WTC11 (cell line): ENCODE data around the gene DCAF5.

ENCODE experiments used
- ATF1 ChIP-seq: sonication (generic); formaldehyde crosslinking; IDR thresholded peaks from 2 replicates; pipeline ENCODE4 v1.8.1; 2023; ENCODE audit warnings: mild to moderate bottlenecking, moderate library complexity, missing genetic modification reagents
- ATF2 ChIP-seq: sonication (generic); formaldehyde crosslinking; IDR thresholded peaks from 2 replicates; pipeline ENCODE4 v1.8.1; 2022; ENCODE audit warnings: low read depth, missing genetic modification reagents, borderline replicate concordance
- CREB1 ChIP-seq: sonication (generic); formaldehyde crosslinking; IDR thresholded peaks from 2 replicates; pipeline ENCODE4 v1.8.0; 2023; ENCODE audit warnings: mild to moderate bottlenecking, missing genetic modification reagents
- ELF4 ChIP-seq: sonication (generic); formaldehyde crosslinking; IDR thresholded peaks from 2 replicates; pipeline ENCODE4 v1.8.1; 2022; ENCODE audit warnings: low read depth, mild to moderate bottlenecking, moderate library complexity, missing genetic modification reagents
- ESRRA ChIP-seq: sonication (generic); formaldehyde crosslinking; IDR thresholded peaks from 2 replicates; pipeline ENCODE4 v1.8.1; 2022; ENCODE audit warnings: mild to moderate bottlenecking, missing genetic modification reagents, borderline replicate concordance
- KAT7 ChIP-seq: sonication (generic); formaldehyde crosslinking; IDR thresholded peaks from 2 replicates; pipeline ENCODE4 v1.8.1; 2023; ENCODE audit warnings: missing genetic modification reagents, mild to moderate bottlenecking, borderline replicate concordance
- MAX ChIP-seq: sonication (generic); formaldehyde crosslinking; IDR thresholded peaks from 2 replicates; pipeline ENCODE4 v1.8.0; 2022; ENCODE audit warnings: mild to moderate bottlenecking, missing genetic modification reagents
- NFYB ChIP-seq: sonication (generic); formaldehyde crosslinking; conservative IDR thresholded peaks from 2 replicates; pipeline ENCODE4 v1.8.0; 2022; ENCODE audit warnings: low read depth, missing genetic modification reagents
- NR1H2 ChIP-seq: sonication (generic); formaldehyde crosslinking; IDR thresholded peaks from 2 replicates; pipeline ENCODE4 v1.9.0; 2021; ENCODE audit warnings: mild to moderate bottlenecking, moderate library complexity, missing genetic modification reagents
- SP1 ChIP-seq: sonication (generic); formaldehyde crosslinking; conservative IDR thresholded peaks from 2 replicates; pipeline ENCODE4 v1.8.1; 2022; ENCODE audit warnings: missing genetic modification reagents
- ZNF121 ChIP-seq: sonication (generic); formaldehyde crosslinking; IDR thresholded peaks from 2 replicates; pipeline ENCODE4 v1.8.0; 2023; ENCODE audit warnings: missing genetic modification reagents
- TF ChIP-seq, protein P1 (sequence below): fragments of 200-600 bp; IDR thresholded peaks from 2 replicates; pipeline ENCODE4 v1.8.0; 2022; ENCODE audit warnings: antibody characterized with exemption
- TF ChIP-seq, protein P2 (sequence below): sonication (generic); formaldehyde crosslinking; IDR thresholded peaks from 2 replicates; pipeline ENCODE4 v1.8.0; 2022; ENCODE audit warnings: missing genetic modification reagents

GRCh38 chr14:69154779-69155178 is 1.9 kb upstream of the DCAF5 start:
- TF ChIP-seq ESRRA (CRISPR knock-in tag) (no peak), SP1 (CRISPR knock-in tag) (no peak), ATF2 (CRISPR knock-in tag) (no peak), NR1H2 (CRISPR knock-in tag) (no peak), CREB1 (CRISPR knock-in tag) (no peak), ELF4 (CRISPR knock-in tag) (no peak), NFYB (CRISPR knock-in tag) (no peak), MAX (CRISPR knock-in tag) (no peak), ZNF121 (CRISPR knock-in tag) (no peak), ATF1 (no peak), KAT7 (CRISPR knock-in tag) (no peak)
- TF ChIP-seq, protein P1, sequence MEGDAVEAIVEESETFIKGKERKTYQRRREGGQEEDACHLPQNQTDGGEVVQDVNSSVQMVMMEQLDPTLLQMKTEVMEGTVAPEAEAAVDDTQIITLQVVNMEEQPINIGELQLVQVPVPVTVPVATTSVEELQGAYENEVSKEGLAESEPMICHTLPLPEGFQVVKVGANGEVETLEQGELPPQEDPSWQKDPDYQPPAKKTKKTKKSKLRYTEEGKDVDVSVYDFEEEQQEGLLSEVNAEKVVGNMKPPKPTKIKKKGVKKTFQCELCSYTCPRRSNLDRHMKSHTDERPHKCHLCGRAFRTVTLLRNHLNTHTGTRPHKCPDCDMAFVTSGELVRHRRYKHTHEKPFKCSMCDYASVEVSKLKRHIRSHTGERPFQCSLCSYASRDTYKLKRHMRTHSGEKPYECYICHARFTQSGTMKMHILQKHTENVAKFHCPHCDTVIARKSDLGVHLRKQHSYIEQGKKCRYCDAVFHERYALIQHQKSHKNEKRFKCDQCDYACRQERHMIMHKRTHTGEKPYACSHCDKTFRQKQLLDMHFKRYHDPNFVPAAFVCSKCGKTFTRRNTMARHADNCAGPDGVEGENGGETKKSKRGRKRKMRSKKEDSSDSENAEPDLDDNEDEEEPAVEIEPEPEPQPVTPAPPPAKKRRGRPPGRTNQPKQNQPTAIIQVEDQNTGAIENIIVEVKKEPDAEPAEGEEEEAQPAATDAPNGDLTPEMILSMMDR, result no peak
- TF ChIP-seq, protein P2, sequence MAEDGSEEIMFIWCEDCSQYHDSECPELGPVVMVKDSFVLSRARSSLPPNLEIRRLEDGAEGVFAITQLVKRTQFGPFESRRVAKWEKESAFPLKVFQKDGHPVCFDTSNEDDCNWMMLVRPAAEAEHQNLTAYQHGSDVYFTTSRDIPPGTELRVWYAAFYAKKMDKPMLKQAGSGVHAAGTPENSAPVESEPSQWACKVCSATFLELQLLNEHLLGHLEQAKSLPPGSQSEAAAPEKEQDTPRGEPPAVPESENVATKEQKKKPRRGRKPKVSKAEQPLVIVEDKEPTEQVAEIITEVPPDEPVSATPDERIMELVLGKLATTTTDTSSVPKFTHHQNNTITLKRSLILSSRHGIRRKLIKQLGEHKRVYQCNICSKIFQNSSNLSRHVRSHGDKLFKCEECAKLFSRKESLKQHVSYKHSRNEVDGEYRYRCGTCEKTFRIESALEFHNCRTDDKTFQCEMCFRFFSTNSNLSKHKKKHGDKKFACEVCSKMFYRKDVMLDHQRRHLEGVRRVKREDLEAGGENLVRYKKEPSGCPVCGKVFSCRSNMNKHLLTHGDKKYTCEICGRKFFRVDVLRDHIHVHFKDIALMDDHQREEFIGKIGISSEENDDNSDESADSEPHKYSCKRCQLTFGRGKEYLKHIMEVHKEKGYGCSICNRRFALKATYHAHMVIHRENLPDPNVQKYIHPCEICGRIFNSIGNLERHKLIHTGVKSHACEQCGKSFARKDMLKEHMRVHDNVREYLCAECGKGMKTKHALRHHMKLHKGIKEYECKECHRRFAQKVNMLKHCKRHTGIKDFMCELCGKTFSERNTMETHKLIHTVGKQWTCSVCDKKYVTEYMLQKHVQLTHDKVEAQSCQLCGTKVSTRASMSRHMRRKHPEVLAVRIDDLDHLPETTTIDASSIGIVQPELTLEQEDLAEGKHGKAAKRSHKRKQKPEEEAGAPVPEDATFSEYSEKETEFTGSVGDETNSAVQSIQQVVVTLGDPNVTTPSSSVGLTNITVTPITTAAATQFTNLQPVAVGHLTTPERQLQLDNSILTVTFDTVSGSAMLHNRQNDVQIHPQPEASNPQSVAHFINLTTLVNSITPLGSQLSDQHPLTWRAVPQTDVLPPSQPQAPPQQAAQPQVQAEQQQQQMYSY (CRISPR knock-in tag), result no peak
